ENCODE data around the gene FRMD8. TPM values are rescaled to one million over a fixed set of nuclear protein-coding genes. Genes with fewer than 3 reads are reported as not detected.
A peak's percentile ranks its signal among the peaks of the same experiment; 100 is the strongest.

Gene FRMD8
- total and polyA plus RNA-seq, 4 donors: 2.8 to 22.8 (median 15.0) TPM

DNA sequence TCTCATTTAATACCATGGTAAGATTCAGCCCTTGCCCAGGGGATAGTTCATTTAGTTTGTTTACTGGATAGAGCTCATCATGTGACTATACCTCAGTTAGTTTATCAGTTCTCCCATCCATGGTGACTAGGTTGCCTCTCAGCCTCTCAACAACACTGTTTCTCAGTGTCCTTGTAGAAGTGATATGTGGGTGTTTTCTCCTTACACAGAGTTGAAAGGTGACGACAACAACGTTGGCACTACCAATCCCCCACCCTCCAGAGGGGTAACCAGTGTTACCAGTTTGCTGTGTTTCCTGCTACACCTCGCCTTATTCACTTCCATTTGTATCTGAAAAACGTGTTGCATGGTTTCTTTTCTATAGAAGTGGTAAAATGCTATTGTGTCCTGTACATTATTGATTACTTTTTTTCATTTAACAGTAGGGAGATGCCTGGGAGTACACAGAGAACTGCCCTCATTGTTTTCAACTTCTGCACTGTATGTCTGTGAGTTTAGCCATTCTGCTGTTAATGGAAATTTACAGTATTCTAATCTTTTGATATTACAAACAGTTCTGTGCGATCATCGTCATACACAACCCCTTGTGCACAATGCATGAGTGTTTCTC, 47.7 kb downstream of the FRMD8 start:
- peak; percentile 24 for DNase-seq (ENCODE audit: low spot score)
- Histone ChIP-seq H3K9me3 (ENCODE audit: control insufficient read depth in 4 of 4, low read length in 3 of 4) (no peaks in the 10 kb centered on the region), H3K4me1 (ENCODE audit: control insufficient read depth in 4 of 4, insufficient read depth in 4 of 4, low read length in 3 of 4) (peaks cover 0 to 57% (median 20%) of the 10 kb centered on the region in 4 donors), H3K36me3 (ENCODE audit: control insufficient read depth in 4 of 4, insufficient read depth in 3 of 4, low read depth in 1 of 4, low read length in 3 of 4) (peaks cover 2 to 30% (median 12%) of the 10 kb centered on the region in 4 donors), H3K4me3 (ENCODE audit: low read depth in 1 of 3, low read length in 3 of 3) (no peak overlapping the region), H3K27ac (ENCODE audit: low read depth in 1 of 2, low read length in 2 of 2) (peak overlapping the region; percentile 52 to 72), H3K9ac (ENCODE audit: low read depth in 1 of 2, low read length in 2 of 2) (no peak overlapping the region), H3K27me3 (ENCODE audit: control insufficient read depth in 4 of 4, insufficient read depth in 4 of 4, low read length in 3 of 4) (no peaks in the 10 kb centered on the region)
- TF ChIP-seq RAD21 (IDR thresholded peaks at IDR 0.05) (no peak), HNF4A (conservative IDR thresholded peaks at IDR 0.05) (peak in 1 of 2 donors; percentile 16), GABPA (IDR thresholded peaks at IDR 0.05 in 1 of 2, conservative IDR thresholded peaks at IDR 0.05 in 1 of 2) (no peak), FOXA2 (IDR thresholded peaks at IDR 0.05) (no peak)
- TF ChIP-seq, protein P1, sequence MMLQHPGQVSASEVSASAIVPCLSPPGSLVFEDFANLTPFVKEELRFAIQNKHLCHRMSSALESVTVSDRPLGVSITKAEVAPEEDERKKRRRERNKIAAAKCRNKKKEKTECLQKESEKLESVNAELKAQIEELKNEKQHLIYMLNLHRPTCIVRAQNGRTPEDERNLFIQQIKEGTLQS (IDR thresholded peaks at IDR 0.05): peak; percentile 5
- TF ChIP-seq, protein P2, sequence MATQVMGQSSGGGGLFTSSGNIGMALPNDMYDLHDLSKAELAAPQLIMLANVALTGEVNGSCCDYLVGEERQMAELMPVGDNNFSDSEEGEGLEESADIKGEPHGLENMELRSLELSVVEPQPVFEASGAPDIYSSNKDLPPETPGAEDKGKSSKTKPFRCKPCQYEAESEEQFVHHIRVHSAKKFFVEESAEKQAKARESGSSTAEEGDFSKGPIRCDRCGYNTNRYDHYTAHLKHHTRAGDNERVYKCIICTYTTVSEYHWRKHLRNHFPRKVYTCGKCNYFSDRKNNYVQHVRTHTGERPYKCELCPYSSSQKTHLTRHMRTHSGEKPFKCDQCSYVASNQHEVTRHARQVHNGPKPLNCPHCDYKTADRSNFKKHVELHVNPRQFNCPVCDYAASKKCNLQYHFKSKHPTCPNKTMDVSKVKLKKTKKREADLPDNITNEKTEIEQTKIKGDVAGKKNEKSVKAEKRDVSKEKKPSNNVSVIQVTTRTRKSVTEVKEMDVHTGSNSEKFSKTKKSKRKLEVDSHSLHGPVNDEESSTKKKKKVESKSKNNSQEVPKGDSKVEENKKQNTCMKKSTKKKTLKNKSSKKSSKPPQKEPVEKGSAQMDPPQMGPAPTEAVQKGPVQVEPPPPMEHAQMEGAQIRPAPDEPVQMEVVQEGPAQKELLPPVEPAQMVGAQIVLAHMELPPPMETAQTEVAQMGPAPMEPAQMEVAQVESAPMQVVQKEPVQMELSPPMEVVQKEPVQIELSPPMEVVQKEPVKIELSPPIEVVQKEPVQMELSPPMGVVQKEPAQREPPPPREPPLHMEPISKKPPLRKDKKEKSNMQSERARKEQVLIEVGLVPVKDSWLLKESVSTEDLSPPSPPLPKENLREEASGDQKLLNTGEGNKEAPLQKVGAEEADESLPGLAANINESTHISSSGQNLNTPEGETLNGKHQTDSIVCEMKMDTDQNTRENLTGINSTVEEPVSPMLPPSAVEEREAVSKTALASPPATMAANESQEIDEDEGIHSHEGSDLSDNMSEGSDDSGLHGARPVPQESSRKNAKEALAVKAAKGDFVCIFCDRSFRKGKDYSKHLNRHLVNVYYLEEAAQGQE (IDR thresholded peaks at IDR 0.05): no peak
- 36% methylated on average over 6 of the region's 6 CpGs for WGBS

DNA sequence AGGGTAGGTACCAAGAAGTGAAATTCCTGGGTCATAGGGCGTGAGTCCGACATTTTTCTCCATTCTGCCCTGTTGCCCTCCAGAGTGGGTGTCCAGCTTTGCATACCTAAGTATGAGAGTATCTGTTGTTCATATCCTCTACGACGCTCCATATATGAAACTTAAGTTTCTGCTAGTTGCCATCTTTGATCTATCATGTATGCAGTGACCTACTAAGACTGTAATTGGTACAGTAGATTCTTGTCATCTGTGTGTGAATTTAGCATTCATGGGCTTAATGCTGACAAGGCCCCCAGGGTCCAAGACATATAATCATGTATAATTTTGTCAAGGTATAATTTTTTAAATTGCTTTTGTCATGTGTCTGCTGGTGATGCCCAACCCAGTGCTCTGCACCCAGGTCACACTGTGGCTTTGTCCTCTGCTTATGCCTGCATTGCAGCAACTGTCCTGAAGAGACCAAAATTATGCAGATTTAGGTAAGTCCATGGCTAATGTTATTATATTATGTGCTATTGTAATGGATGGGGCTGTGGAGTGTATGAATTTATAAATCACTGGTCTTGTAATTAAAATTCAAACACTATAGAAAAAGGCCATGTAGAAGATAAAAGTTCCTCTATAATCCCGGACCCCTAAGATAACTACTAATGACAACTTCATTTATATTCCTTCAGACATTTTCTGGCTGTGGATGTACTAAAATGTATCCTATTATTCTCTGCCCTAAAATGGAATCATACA, 48.4 kb downstream of the FRMD8 start:
- no peaks in the 10 kb centered on the region for H3K9me3 ChIP-seq (ENCODE audit: control insufficient read depth in 4 of 4, low read length in 3 of 4)
- peaks cover 2 to 30% (median 12%) of the 10 kb centered on the region in 4 donors for H3K36me3 ChIP-seq (ENCODE audit: control insufficient read depth in 4 of 4, insufficient read depth in 3 of 4, low read depth in 1 of 4, low read length in 3 of 4)
- TF ChIP-seq RAD21 (IDR thresholded peaks at IDR 0.05) (no peak), YY1 (IDR thresholded peaks at IDR 0.05) (peak; percentile 10), GABPA (IDR thresholded peaks at IDR 0.05 in 1 of 2, conservative IDR thresholded peaks at IDR 0.05 in 1 of 2) (no peak), JUND (IDR thresholded peaks at IDR 0.05) (peak in 1 of 2 donors; percentile 26), FOXA1 (IDR thresholded peaks at IDR 0.05) (no peak), HNF4A (conservative IDR thresholded peaks at IDR 0.05) (no peak), FOXA2 (IDR thresholded peaks at IDR 0.05) (no peak), RXRA (IDR thresholded peaks at IDR 0.05) (no peak), NR2F2 (IDR thresholded peaks at IDR 0.05) (no peak)
- TF ChIP-seq, protein P3, sequence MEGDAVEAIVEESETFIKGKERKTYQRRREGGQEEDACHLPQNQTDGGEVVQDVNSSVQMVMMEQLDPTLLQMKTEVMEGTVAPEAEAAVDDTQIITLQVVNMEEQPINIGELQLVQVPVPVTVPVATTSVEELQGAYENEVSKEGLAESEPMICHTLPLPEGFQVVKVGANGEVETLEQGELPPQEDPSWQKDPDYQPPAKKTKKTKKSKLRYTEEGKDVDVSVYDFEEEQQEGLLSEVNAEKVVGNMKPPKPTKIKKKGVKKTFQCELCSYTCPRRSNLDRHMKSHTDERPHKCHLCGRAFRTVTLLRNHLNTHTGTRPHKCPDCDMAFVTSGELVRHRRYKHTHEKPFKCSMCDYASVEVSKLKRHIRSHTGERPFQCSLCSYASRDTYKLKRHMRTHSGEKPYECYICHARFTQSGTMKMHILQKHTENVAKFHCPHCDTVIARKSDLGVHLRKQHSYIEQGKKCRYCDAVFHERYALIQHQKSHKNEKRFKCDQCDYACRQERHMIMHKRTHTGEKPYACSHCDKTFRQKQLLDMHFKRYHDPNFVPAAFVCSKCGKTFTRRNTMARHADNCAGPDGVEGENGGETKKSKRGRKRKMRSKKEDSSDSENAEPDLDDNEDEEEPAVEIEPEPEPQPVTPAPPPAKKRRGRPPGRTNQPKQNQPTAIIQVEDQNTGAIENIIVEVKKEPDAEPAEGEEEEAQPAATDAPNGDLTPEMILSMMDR (IDR thresholded peaks at IDR 0.05; ENCODE audit: low read depth, low read length, missing input control): peak; percentile 4
- TF ChIP-seq, protein P4, sequence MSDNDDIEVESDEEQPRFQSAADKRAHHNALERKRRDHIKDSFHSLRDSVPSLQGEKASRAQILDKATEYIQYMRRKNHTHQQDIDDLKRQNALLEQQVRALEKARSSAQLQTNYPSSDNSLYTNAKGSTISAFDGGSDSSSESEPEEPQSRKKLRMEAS (IDR thresholded peaks at IDR 0.05): no peak
- peak; percentile 13 for DNase-seq (ENCODE audit: low spot score)
- no peaks in the 10 kb centered on the region for H3K27me3 ChIP-seq (ENCODE audit: control insufficient read depth in 4 of 4, insufficient read depth in 4 of 4, low read length in 3 of 4)
- peaks cover 0 to 59% (median 19%) of the 10 kb centered on the region in 4 donors for H3K4me1 ChIP-seq (ENCODE audit: control insufficient read depth in 4 of 4, insufficient read depth in 4 of 4, low read length in 3 of 4)
- 63% methylated on average over 5 of the region's 5 CpGs for WGBS
- no peak overlapping the region for H3K9ac ChIP-seq (ENCODE audit: low read depth in 1 of 2, low read length in 2 of 2)
- peak overlapping the region; percentile 52 to 72 for H3K27ac ChIP-seq (ENCODE audit: low read depth in 1 of 2, low read length in 2 of 2)
- H3K4me3 ChIP-seq (ENCODE audit: low read depth in 1 of 3, low read length in 3 of 3): no peak overlapping the region
